ENCODE measurements around the gene IGFBP2. TPM values are rescaled to one million over a fixed set of nuclear protein-coding genes. Genes with fewer than 3 reads are reported as not detected.

IGFBP2 gene
- total RNA-seq, 1 experiment from 2014 or later = not detected

DNA sequence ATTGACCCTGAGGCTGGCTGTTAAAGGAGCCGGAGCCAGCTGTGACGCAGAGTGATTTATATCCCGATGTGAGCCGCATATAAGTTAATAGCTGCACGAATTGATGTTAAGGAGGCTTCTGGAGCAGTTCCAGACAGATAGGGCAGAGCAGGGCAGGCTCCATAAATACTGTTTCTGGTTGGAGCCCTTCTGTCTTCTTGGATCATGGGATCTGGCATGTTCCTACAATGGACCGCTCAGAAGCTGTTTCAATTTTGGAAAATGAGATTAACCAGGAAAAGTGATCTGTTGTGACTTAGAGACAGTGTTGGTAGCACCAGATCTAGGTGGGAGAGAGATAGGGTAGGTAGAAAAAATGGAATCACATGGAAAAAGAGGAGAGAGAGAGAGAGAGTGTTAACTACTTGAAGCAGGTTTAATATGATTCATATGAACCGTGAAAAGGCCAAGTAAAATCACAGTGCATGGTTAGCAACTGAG is 66.9 kb downstream of the IGFBP2 start:
- no peaks in the 10 kb centered on the region for H3K9me3 ChIP-seq (ENCODE audit: low read length)
- H3K27ac ChIP-seq (ENCODE audit: low read length) = no peak overlapping the region
- H3K4me1 ChIP-seq (ENCODE audit: low read length) = no peaks in the 10 kb centered on the region
- no peak overlapping the region for H3K9ac ChIP-seq (ENCODE audit: low read length)
- H3K36me3 ChIP-seq (ENCODE audit: insufficient read depth, low read length) = no peaks in the 10 kb centered on the region
- no peaks in the 10 kb centered on the region for H4K20me1 ChIP-seq (ENCODE audit: insufficient read depth, low read depth, low read length)
- no peaks in the 10 kb centered on the region for H3K27me3 ChIP-seq (ENCODE audit: low read length)
- no peak overlapping the region for H3K4me2 ChIP-seq (ENCODE audit: low read depth, low read length, poor library complexity, severe bottlenecking)
- no peaks in the 10 kb centered on the region for H3K79me2 ChIP-seq (ENCODE audit: low read length)
- no peaks in the 10 kb centered on the region for H3K9me2 ChIP-seq (replicated peaks; ENCODE audit: insufficient read depth, low read length)
- no peak overlapping the region for H2AFZ ChIP-seq (ENCODE audit: low read length)
- H3K4me3 ChIP-seq (ENCODE audit: low read length) = no peak overlapping the region
- DNase-seq = no peak

DNA sequence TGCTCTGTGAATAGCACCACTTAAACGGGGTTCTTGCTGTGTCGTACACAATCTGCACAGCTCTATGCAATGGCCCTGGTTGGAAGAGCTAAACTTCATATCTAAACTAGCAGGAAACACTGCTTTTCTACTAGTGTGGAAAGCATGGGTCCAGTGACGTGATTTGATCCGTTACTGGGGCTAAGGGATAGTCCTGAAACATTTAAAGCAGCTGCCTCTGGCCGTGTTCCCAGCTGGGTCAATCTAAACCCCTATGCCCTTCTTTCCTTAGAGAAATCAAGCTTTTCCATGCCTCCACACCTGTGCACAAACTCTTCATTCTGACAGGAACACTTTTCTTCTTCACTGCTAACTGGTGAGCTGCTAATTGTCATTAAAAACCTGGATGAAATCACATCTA is 67.6 kb downstream of the IGFBP2 start:
- no peak overlapping the region for H3K27ac ChIP-seq (ENCODE audit: low read length)
- no peak overlapping the region for H2AFZ ChIP-seq (ENCODE audit: low read length)
- H3K4me1 ChIP-seq (ENCODE audit: low read length) = no peaks in the 10 kb centered on the region
- no peak overlapping the region for H3K4me2 ChIP-seq (ENCODE audit: low read depth, low read length, poor library complexity, severe bottlenecking)
- H3K4me3 ChIP-seq (ENCODE audit: low read length) = no peak overlapping the region
- H3K27me3 ChIP-seq (ENCODE audit: low read length) = no peaks in the 10 kb centered on the region
- H3K36me3 ChIP-seq (ENCODE audit: insufficient read depth, low read length) = no peaks in the 10 kb centered on the region
- H4K20me1 ChIP-seq (ENCODE audit: insufficient read depth, low read depth, low read length) = no peaks in the 10 kb centered on the region
- no peaks in the 10 kb centered on the region for H3K9me2 ChIP-seq (replicated peaks; ENCODE audit: insufficient read depth, low read length)
- H3K9ac ChIP-seq (ENCODE audit: low read length) = no peak overlapping the region
- DNase-seq = no peak
- no peaks in the 10 kb centered on the region for H3K9me3 ChIP-seq (ENCODE audit: low read length)
- H3K79me2 ChIP-seq (ENCODE audit: low read length) = no peaks in the 10 kb centered on the region

DNA sequence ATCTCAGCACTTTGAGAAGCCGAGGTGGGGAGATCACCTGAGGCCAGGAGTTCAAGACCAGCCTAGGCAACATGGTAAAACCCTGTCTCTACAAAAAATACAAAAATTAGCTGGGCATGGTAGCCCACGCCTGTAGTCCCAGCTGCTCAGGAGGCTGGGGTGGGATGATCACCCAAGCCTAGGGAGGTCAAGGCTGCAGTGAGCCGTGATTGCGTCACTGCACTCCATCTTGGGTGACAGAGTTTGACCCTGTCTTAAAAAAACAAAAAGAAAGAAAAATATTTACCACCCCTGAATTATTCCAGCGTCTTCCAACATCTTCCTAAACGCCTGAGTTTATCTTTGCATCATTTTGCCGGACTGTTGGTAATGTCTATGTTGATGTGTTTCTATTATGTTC is 68.3 kb downstream of the IGFBP2 start:
- H2AFZ ChIP-seq (ENCODE audit: low read length) = no peak overlapping the region
- H3K4me2 ChIP-seq (ENCODE audit: low read depth, low read length, poor library complexity, severe bottlenecking) = no peak overlapping the region
- H3K4me3 ChIP-seq (ENCODE audit: low read length) = no peak overlapping the region
- no peak for DNase-seq
- no peak overlapping the region for H3K27ac ChIP-seq (ENCODE audit: low read length)
- no peaks in the 10 kb centered on the region for H3K9me3 ChIP-seq (ENCODE audit: low read length)
- no peaks in the 10 kb centered on the region for H3K79me2 ChIP-seq (ENCODE audit: low read length)
- H3K36me3 ChIP-seq (ENCODE audit: insufficient read depth, low read length) = no peaks in the 10 kb centered on the region
- H3K9ac ChIP-seq (ENCODE audit: low read length) = no peak overlapping the region
- no peaks in the 10 kb centered on the region for H3K9me2 ChIP-seq (replicated peaks; ENCODE audit: insufficient read depth, low read length)
- no peaks in the 10 kb centered on the region for H3K27me3 ChIP-seq (ENCODE audit: low read length)
- no peaks in the 10 kb centered on the region for H3K4me1 ChIP-seq (ENCODE audit: low read length)
- no peaks in the 10 kb centered on the region for H4K20me1 ChIP-seq (ENCODE audit: insufficient read depth, low read depth, low read length)

DNA sequence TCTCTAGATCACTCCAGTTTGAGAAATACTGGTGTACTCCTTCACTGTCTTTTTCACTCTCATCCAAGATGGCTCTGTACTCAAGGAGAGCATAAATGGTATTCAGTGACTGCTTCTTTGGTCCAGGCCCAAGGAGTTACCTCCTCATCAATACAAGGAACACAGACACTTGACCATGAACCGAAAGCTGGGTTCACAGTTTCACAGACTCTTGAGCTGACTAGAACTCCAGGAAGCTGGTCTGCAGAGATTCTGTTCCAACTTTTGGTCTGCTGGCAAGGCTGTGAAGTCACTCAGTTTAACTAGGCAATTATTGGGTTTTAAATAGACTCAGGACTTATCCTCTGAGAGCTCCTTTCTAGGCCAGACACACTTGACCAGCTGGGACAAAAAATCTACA is 69.5 kb downstream of the IGFBP2 start:
- no peaks in the 10 kb centered on the region for H3K27me3 ChIP-seq (ENCODE audit: low read length)
- no peak overlapping the region for H3K4me3 ChIP-seq (ENCODE audit: low read length)
- H3K79me2 ChIP-seq (ENCODE audit: low read length) = no peaks in the 10 kb centered on the region
- H3K9me3 ChIP-seq (ENCODE audit: low read length) = no peaks in the 10 kb centered on the region
- DNase-seq = no peak
- no peak overlapping the region for H3K9ac ChIP-seq (ENCODE audit: low read length)
- no peaks in the 10 kb centered on the region for H3K36me3 ChIP-seq (ENCODE audit: insufficient read depth, low read length)
- H3K4me2 ChIP-seq (ENCODE audit: low read depth, low read length, poor library complexity, severe bottlenecking) = no peak overlapping the region
- no peak overlapping the region for H3K27ac ChIP-seq (ENCODE audit: low read length)
- no peaks in the 10 kb centered on the region for H3K9me2 ChIP-seq (replicated peaks; ENCODE audit: insufficient read depth, low read length)
- no peaks in the 10 kb centered on the region for H4K20me1 ChIP-seq (ENCODE audit: insufficient read depth, low read depth, low read length)
- H2AFZ ChIP-seq (ENCODE audit: low read length) = no peak overlapping the region
- H3K4me1 ChIP-seq (ENCODE audit: low read length) = no peaks in the 10 kb centered on the region

DNA sequence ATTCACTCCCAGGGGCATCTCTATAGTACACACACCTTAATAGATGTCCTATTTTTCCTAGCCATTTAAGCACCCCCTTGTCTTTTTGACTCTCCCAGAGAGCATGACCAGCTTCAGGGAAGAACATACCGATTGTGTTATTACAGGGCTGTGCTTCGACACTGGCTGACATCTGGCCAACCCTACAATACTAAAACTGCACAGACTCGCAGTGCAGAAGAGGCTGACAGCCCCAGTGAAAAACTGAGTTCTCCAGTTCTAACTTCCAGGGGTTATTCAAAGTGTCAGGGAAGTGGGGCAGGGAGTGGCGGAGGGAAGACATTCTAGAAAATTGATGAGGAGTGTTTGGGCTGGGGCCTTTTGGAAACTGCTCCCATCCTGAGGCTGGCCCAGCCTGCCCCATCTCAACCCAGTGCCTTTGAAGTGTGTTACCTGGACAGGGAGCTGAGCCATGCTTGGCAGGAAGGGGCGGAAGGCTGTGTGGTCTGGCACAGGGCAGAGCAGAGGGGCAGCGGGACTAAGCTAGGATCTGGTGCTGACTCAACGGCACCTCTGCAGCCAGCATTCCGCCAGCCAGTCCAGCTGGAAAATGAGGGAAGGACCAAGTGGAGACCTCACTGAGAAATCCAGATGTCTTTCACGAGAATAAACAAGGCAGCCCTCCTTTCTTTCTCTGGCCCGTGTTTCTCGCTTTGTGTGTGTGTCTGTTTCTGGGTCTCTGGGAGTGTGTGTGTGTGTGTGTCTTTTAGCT is 77.5 kb downstream of the IGFBP2 start:
- Histone ChIP-seq H3K27me3 (ENCODE audit: low read length) (no peaks in the 10 kb centered on the region), H3K9me2 (replicated peaks; ENCODE audit: insufficient read depth, low read length) (no peaks in the 10 kb centered on the region), H3K36me3 (ENCODE audit: insufficient read depth, low read length) (no peaks in the 10 kb centered on the region), H3K4me1 (ENCODE audit: low read length) (no peaks in the 10 kb centered on the region), H3K4me2 (ENCODE audit: low read depth, low read length, poor library complexity, severe bottlenecking) (no peak overlapping the region), H4K20me1 (ENCODE audit: insufficient read depth, low read depth, low read length) (no peaks in the 10 kb centered on the region), H2AFZ (ENCODE audit: low read length) (no peak overlapping the region), H3K27ac (ENCODE audit: low read length) (no peak overlapping the region), H3K9me3 (ENCODE audit: low read length) (no peaks in the 10 kb centered on the region), H3K9ac (ENCODE audit: low read length) (no peak overlapping the region), H3K4me3 (ENCODE audit: low read length) (no peak overlapping the region), H3K79me2 (ENCODE audit: low read length) (no peaks in the 10 kb centered on the region)
- no peak for DNase-seq

DNA sequence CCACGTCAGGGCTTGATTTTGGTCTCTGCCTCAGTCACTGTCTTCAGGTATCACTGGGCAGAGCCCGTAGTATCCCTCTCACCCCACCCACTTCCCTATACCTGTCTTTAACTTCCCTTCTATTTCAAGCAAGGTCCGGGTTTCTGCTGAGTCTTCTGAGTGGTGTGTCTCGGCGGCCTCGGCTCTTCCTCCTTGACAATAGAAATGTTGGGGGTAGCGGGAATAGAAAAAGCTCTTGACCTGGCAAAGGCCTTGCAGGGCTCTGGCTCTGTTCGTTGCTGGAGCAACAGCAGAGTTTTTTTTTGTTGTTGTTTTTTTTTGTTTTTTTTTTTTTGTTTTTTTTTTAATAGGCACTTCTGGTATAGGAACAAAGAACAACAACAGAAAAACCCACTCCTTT is 78.1 kb downstream of the IGFBP2 start:
- H3K9me2 ChIP-seq (replicated peaks; ENCODE audit: insufficient read depth, low read length) = no peaks in the 10 kb centered on the region
- no peaks in the 10 kb centered on the region for H3K9me3 ChIP-seq (ENCODE audit: low read length)
- no peaks in the 10 kb centered on the region for H3K4me1 ChIP-seq (ENCODE audit: low read length)
- H3K27ac ChIP-seq (ENCODE audit: low read length) = no peak overlapping the region
- no peak overlapping the region for H3K4me2 ChIP-seq (ENCODE audit: low read depth, low read length, poor library complexity, severe bottlenecking)
- no peaks in the 10 kb centered on the region for H3K79me2 ChIP-seq (ENCODE audit: low read length)
- H4K20me1 ChIP-seq (ENCODE audit: insufficient read depth, low read depth, low read length) = no peaks in the 10 kb centered on the region
- no peak for DNase-seq
- no peak overlapping the region for H3K9ac ChIP-seq (ENCODE audit: low read length)
- H3K4me3 ChIP-seq (ENCODE audit: low read length) = no peak overlapping the region
- H3K36me3 ChIP-seq (ENCODE audit: insufficient read depth, low read length) = no peaks in the 10 kb centered on the region
- H3K27me3 ChIP-seq (ENCODE audit: low read length) = no peaks in the 10 kb centered on the region
- H2AFZ ChIP-seq (ENCODE audit: low read length) = no peak overlapping the region

DNA sequence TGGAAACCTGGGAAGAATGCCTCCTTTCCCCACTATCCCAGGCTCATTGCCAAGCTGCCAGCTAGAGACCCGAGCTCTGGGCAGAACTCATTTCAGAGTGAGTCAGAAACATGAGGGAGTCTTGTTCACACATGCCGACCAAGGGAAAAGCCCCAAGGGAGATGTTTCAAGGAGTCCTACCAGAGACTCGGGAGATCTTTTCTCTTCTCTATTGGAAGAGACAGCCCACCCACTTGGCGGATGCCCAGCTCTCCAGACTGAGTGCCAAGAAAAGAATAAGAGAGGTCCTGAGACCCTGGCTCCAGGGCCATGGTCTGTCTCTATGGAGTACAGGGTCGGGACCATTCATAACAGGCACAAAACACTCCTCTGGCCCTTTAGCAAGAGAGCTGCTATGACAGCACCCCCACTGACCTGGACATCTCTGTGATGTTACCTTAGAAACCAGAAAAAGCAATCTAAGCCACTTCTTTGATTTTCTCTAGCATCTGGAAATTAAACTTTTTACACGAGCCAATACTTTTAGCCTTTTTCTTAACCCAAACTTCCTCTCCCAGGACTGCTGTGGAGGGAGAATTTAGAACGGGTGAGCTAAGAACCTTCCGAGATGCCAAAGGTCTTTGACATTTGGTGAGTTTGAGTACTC is 80.6 kb downstream of the IGFBP2 start:
- Histone ChIP-seq H3K79me2 (ENCODE audit: low read length) (no peaks in the 10 kb centered on the region), H4K20me1 (ENCODE audit: insufficient read depth, low read depth, low read length) (no peaks in the 10 kb centered on the region), H3K9me3 (ENCODE audit: low read length) (no peaks in the 10 kb centered on the region), H3K27ac (ENCODE audit: low read length) (no peak overlapping the region), H3K36me3 (ENCODE audit: insufficient read depth, low read length) (no peaks in the 10 kb centered on the region), H3K27me3 (ENCODE audit: low read length) (no peaks in the 10 kb centered on the region), H3K9ac (ENCODE audit: low read length) (no peak overlapping the region), H2AFZ (ENCODE audit: low read length) (no peak overlapping the region), H3K4me1 (ENCODE audit: low read length) (no peaks in the 10 kb centered on the region), H3K9me2 (replicated peaks; ENCODE audit: insufficient read depth, low read length) (no peaks in the 10 kb centered on the region), H3K4me2 (ENCODE audit: low read depth, low read length, poor library complexity, severe bottlenecking) (no peak overlapping the region), H3K4me3 (ENCODE audit: low read length) (no peak overlapping the region)
- DNase-seq = no peak

All from Karpas-422 (cell line).